CD4-positive, CD25-positive, alpha-beta regulatory T cell (primary cell): ENCODE measurements around the gene FAM53B. TPM values are rescaled to one million over a fixed set of nuclear protein-coding genes. Genes with fewer than 3 reads are reported as not detected.

Experiments used
- ATAC-seq, 2 donors: fragments of 150-1000 bp; cut with Tn5 transposase; one replicate each; pipeline ENCODE4 v1.10.0; 2021; ENCODE audit warnings: low read depth in 2 of 2, moderate number of reproducible peaks in 2 of 2, moderate library complexity in 1 of 2
- DNase-seq, 3 donors: peaks; one replicate each; pipeline versions ENCODE4 v3.0.0 to v3.0.0-alpha.2; 2012 to 2022; ENCODE audit warnings: mixed read lengths in 1 of 3
- H3K27ac ChIP-seq: one replicate; pipeline ENCODE4 v1.7.0; 2013; ENCODE audit warnings: mild to moderate bottlenecking, low read length; ENCODE audit not compliant: insufficient read depth, poor library complexity, severe bottlenecking
- H3K27me3 ChIP-seq: one replicate; pipeline ENCODE4 v1.7.0; 2013; ENCODE audit warnings: low read length; ENCODE audit not compliant: control insufficient read depth, insufficient read depth
- H3K36me3 ChIP-seq: one replicate; pipeline ENCODE4 v1.7.0; 2013; ENCODE audit warnings: mild to moderate bottlenecking, low read length, moderate library complexity; ENCODE audit not compliant: control insufficient read depth, insufficient read depth
- H3K4me1 ChIP-seq: 2 replicates; pipeline ENCODE4 v1.7.0; 2013; ENCODE audit warnings: mild to moderate bottlenecking, low read length; ENCODE audit not compliant: insufficient read depth, control insufficient read depth, poor library complexity, severe bottlenecking
- H3K4me3 ChIP-seq: one replicate; pipeline ENCODE4 v1.7.0; 2013; ENCODE audit warnings: low read depth, mild to moderate bottlenecking, low read length, moderate library complexity
- H3K9me3 ChIP-seq, 2 experiments: 1 replicate in 1 of 2; 2 replicates in 1 of 2; pipeline ENCODE4 v1.7.0; 2013; ENCODE audit warnings: low read length in 2 of 2, mild to moderate bottlenecking in 1 of 2, moderate library complexity in 1 of 2; ENCODE audit not compliant: control insufficient read depth in 2 of 2
- H3K27ac Mint-ChIP-seq, 3 donors: one replicate each; pipeline ENCODE4 v1.8.0; 2020 to 2022; ENCODE audit warnings: mild to moderate bottlenecking in 3 of 3, mixed read lengths in 3 of 3, moderate library complexity in 2 of 3
- H3K27me3 Mint-ChIP-seq: one replicate; pipeline ENCODE4 v1.8.0; 2022; ENCODE audit warnings: mild to moderate bottlenecking, mixed read lengths
- H3K36me3 Mint-ChIP-seq: one replicate; pipeline ENCODE4 v1.8.0; 2020; ENCODE audit warnings: mixed read lengths
- H3K4me1 Mint-ChIP-seq, 4 donors: one replicate each; pipeline ENCODE4 v1.8.0; 2020 to 2022; ENCODE audit warnings: mixed read lengths in 4 of 4, mild to moderate bottlenecking in 1 of 4
- H3K4me3 Mint-ChIP-seq, 4 donors: one replicate each; pipeline ENCODE4 v1.8.0; 2020 to 2022; ENCODE audit warnings: mild to moderate bottlenecking in 4 of 4, mixed read lengths in 4 of 4, moderate library complexity in 3 of 4
- H3K9me3 Mint-ChIP-seq, 7 donors: one replicate each; pipeline ENCODE4 v1.8.0; 2020 to 2022; ENCODE audit warnings: mixed read lengths in 7 of 7, mild to moderate bottlenecking in 3 of 7, moderate library complexity in 2 of 7
- polyA plus RNA-seq, 4 donors: library from polyadenylated mRNA; unstranded; fragments of 300-500 nt; fragmentation: Illumina TruSeq; gene quantifications; one replicate each; pipeline ENCODE4 v1.2.3, GENCODE V29; 2021
- total RNA-seq: library from RNA; stranded (reverse); gene quantifications from one replicate; pipeline ENCODE4 v1.2.3, GENCODE V29; 2022

FAM53B gene
- total and polyA plus RNA-seq, 5 donors from 2014 or later: 5.8 to 116 (median 15.0) TPM

DNA sequence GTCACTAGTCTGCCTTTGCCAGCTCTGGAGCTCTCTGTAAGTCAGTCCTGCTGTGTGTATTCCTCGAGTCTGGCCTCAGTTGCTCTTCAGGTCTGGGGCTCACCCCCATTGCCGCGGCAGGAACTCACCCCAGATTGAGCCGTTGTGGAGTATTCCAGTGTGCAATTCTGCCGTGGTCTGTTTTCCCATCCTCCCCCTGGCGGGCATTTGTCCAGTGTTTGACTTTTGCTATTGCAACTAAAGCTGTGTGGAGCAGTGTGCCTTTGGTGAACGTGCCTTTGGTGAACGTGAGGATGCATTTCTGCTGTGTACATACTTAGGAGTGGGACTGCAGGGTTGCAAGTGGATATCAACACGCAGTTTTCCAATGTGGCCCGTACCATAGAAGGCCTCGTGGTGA, 134.5 kb downstream of the FAM53B start:
- Mint-ChIP-seq H3K27me3 (no peaks in the 10 kb centered on the region), H3K9me3 (peaks cover 0 to 2% (median 0%) of the 10 kb centered on the region in 7 donors), H3K4me3 (peak overlapping the region in 1 of 4 donors; percentile 1), H3K27ac (peak overlapping the region in 2 of 3 donors; percentile 13 to 83), H3K36me3 (no peaks in the 10 kb centered on the region), H3K4me1 (peaks cover 0 to 39% (median 19%) of the 10 kb centered on the region in 4 donors)
- DNase-seq: no peak
- no peaks in the 10 kb centered on the region for H3K36me3 ChIP-seq
- H3K4me1 ChIP-seq: peaks cover 37% of the 10 kb centered on the region
- H3K4me3 ChIP-seq: no peak overlapping the region
- H3K27me3 ChIP-seq: no peaks in the 10 kb centered on the region
- H3K9me3 ChIP-seq: no peaks in the 10 kb centered on the region
- ATAC-seq: no peak
- H3K27ac ChIP-seq: no peak overlapping the region

DNA sequence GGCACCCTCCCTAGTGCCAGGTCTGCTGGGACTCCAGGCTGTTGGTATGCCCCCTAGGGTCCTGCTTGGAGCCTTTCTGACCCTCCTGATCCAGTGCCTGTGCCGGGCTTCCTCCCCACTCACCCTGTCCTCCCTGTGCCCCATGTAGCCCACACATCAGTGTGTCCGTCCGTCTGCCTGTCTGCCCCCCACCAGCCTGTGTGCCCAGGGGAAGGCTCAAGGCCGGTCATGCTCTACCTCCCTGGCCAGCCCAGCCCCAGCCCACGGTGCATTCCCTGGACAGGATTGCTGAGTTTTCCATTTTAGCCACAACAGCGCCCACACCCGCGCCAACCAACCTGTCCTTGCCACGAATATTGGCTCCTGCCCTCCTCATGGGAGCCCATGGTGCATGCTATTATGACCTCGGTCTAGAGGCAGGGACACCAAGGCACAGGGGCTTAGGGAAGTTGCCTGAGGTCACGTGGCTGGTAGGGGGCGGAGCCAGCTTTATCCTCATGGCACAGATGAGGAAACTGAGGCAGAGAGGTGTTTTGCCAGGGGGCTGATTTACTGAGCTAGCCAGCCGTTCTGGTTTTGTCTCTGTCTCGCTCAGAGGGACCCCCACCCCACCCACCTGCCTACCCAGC, 136.0 kb downstream of the FAM53B start:
- ATAC-seq (no peak), DNase-seq (no peak)
- H3K4me3 ChIP-seq: no peak overlapping the region
- Mint-ChIP-seq H3K27me3 (no peaks in the 10 kb centered on the region), H3K27ac (no peak overlapping the region), H3K4me1 (peaks cover 0 to 26% (median 14%) of the 10 kb centered on the region in 4 donors), H3K36me3 (no peaks in the 10 kb centered on the region), H3K9me3 (peaks cover 0 to 2% (median 0%) of the 10 kb centered on the region in 7 donors), H3K4me3 (peak overlapping the region in 1 of 4 donors; percentile 33)
- no peaks in the 10 kb centered on the region for H3K27me3 ChIP-seq
- peaks cover 24% of the 10 kb centered on the region for H3K4me1 ChIP-seq
- no peaks in the 10 kb centered on the region for H3K9me3 ChIP-seq
- no peaks in the 10 kb centered on the region for H3K36me3 ChIP-seq
- H3K27ac ChIP-seq: no peak overlapping the region

DNA sequence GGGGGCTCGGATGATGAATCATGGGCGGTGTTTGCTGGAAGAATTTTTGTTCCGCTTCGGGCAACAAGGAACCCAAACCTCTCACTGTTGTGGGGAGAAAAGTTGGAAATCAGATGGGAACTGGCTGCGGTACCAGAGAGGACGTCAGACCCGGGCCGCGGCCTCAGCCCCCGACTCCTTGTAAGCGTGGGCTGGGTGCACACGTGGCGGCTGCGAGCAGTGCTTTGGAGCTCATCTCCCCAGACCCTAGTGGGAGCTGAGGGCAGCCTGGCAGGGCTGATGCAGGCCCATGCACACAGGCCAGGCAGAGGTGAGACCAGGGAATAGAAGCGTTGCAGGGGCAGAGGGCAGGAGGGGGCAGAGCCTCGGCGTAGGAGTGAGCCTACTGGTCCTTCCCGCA, 136.5 kb downstream of the FAM53B start:
- DNase-seq (no peak), ATAC-seq (no peak)
- peaks cover 0 to 2% (median 0%) of the 10 kb centered on the region in 7 donors for H3K9me3 Mint-ChIP-seq
- H3K4me3 Mint-ChIP-seq: no peak overlapping the region
- no peak overlapping the region for H3K4me3 ChIP-seq
- no peak overlapping the region for H3K27ac ChIP-seq
- H3K27me3 Mint-ChIP-seq: no peaks in the 10 kb centered on the region
- peaks cover 19% of the 10 kb centered on the region for H3K4me1 ChIP-seq
- no peak overlapping the region for H3K27ac Mint-ChIP-seq
- peaks cover 0 to 25% (median 14%) of the 10 kb centered on the region in 4 donors for H3K4me1 Mint-ChIP-seq
- no peaks in the 10 kb centered on the region for H3K36me3 ChIP-seq
- no peaks in the 10 kb centered on the region for H3K27me3 ChIP-seq
- no peaks in the 10 kb centered on the region for H3K9me3 ChIP-seq
- no peaks in the 10 kb centered on the region for H3K36me3 Mint-ChIP-seq

DNA sequence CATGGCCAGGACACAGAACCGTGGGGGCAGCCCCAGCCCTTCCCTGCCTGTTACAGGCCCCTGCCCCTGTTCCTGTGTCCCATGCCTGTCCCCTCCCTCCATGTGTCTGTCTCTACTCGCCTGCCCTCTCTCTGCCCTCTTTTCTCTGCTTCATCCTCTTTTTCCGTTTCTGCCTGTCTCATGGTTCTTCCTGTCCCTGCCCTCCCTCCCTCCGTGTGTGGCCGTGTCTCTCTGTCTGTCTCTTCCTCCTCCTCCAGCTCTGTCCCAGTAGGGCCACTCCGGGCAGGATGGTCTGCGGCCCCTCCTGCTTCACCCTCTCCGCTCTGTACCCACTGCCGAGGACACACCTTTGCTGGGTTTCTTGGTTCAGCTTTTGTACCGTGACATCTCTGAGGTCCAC, 137.4 kb downstream of the FAM53B start:
- Mint-ChIP-seq H3K4me3 (peak overlapping the region in 1 of 4 donors; percentile 21), H3K4me1 (peaks cover 0 to 16% (median 8%) of the 10 kb centered on the region in 4 donors), H3K27me3 (no peaks in the 10 kb centered on the region), H3K36me3 (no peaks in the 10 kb centered on the region), H3K9me3 (peaks cover 0 to 2% (median 0%) of the 10 kb centered on the region in 7 donors), H3K27ac (peak overlapping the region in 1 of 3 donors; percentile 18)
- no peaks in the 10 kb centered on the region for H3K9me3 ChIP-seq
- H3K27ac ChIP-seq: no peak overlapping the region
- DNase-seq: no peak
- H3K27me3 ChIP-seq: no peaks in the 10 kb centered on the region
- H3K36me3 ChIP-seq: no peaks in the 10 kb centered on the region
- no peak for ATAC-seq
- H3K4me1 ChIP-seq: peaks cover 10% of the 10 kb centered on the region
- H3K4me3 ChIP-seq: no peak overlapping the region

DNA sequence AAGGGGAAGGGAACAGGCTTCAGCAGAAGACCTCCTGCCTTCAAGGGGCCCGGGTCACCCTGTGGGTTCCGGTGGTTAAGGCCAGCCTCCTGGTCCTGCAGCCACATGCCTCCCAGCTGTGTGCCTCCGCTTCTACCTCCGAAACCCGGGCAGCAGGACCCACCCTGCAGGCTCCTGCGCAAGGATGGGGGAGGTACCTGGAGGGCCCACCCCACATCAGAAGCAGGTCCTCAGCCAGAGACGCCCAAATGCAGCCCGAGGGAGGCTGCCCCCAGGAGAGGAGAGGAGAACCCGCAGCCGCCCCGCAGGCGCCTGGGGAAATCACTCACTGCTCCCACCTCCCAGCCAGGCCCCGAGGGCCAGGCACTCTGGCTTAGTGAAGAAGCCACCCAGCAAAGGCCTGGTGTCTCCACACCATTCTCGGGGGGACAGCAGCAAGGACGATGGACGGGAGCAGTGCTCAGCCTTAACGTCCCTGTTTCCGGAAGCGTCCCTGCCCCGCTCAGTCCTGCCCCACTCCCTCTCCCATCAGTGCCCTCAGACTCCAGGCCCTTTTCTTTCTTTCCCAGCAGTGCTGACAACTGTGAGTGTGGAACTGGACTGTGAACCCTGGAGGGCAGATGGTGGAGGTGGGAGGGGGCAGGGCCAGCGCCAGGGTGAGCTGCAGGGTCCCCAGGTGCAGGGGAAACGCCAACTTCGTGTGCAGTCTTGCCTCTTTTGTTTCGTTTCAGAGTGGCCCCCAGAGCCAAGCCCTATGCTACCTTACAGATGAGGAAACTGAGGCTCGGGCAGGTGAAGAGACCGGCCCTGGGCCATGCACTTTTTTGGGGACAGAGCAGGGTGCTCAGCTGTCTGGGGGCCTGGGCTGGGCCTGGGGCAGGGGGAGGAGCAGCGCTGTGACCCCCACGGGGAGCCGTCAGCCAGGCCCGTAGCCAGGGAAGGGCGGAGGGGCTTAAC, 138.0 kb downstream of the FAM53B start:
- peaks cover 0 to 2% (median 0%) of the 10 kb centered on the region in 7 donors for H3K9me3 Mint-ChIP-seq
- peaks cover 0 to 9% (median 4%) of the 10 kb centered on the region in 4 donors for H3K4me1 Mint-ChIP-seq
- ATAC-seq (no peak), DNase-seq (no peak)
- Histone ChIP-seq H3K4me1 (peaks cover 3% of the 10 kb centered on the region), H3K9me3 (no peaks in the 10 kb centered on the region), H3K27ac (no peak overlapping the region), H3K36me3 (no peaks in the 10 kb centered on the region), H3K27me3 (no peaks in the 10 kb centered on the region), H3K4me3 (no peak overlapping the region)
- no peaks in the 10 kb centered on the region for H3K27me3 Mint-ChIP-seq
- no peak overlapping the region for H3K27ac Mint-ChIP-seq
- H3K4me3 Mint-ChIP-seq: no peak overlapping the region
- no peaks in the 10 kb centered on the region for H3K36me3 Mint-ChIP-seq

DNA sequence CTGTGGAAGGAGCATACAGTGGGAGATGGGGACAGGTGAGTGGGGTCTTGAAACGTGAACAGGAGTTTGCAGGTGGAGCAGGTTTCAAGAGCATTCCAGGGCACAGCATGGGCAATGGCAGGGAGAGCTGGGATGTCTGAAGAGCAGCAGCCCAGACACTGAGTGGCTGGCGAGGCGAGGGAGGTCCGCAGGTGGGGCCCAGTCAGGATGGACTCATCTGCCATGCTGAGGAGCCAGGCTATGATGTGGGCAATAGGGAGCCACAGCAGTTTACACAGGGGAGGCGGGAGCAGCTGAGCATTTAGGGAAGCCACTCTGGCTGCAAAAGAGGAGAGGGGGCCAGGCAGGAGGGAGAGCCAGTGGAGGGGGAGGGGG, 138.7 kb downstream of the FAM53B start:
- Mint-ChIP-seq H3K4me3 (peak overlapping the region in 1 of 4 donors; percentile 32), H3K9me3 (peaks cover 0 to 2% (median 0%) of the 10 kb centered on the region in 7 donors), H3K27ac (no peak overlapping the region), H3K4me1 (peaks cover 0 to 7% (median 3%) of the 10 kb centered on the region in 4 donors), H3K36me3 (no peaks in the 10 kb centered on the region), H3K27me3 (no peaks in the 10 kb centered on the region)
- no peak for ATAC-seq
- no peak overlapping the region for H3K27ac ChIP-seq
- H3K4me3 ChIP-seq: no peak overlapping the region
- DNase-seq: no peak
- no peaks in the 10 kb centered on the region for H3K27me3 ChIP-seq
- H3K36me3 ChIP-seq: no peaks in the 10 kb centered on the region
- H3K4me1 ChIP-seq: no peaks in the 10 kb centered on the region
- H3K9me3 ChIP-seq: no peaks in the 10 kb centered on the region

DNA sequence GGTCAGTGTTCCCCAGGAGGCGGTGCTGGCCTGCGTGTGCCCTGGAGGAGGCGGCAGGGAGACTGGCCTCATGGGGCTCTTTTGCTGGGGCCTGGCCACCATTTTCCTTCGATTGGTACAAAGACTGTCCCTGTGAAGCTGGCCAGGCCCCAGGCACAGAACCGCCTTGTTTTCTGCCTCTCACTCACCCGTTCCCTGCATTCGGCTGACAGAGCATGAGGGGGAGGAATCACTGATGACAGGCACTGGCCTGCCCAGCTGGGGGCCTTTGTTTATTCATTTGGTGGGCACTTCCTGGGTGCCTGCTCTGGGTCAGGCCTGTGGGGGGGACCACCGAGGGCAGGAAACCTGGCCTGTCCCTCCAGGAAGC, 139.2 kb downstream of the FAM53B start:
- peak overlapping the region in 1 of 4 donors; percentile 27 for H3K4me3 Mint-ChIP-seq
- H3K9me3 Mint-ChIP-seq: peaks cover 0 to 2% (median 0%) of the 10 kb centered on the region in 7 donors
- Histone ChIP-seq H3K4me3 (no peak overlapping the region), H3K36me3 (no peaks in the 10 kb centered on the region), H3K27ac (no peak overlapping the region), H3K4me1 (no peaks in the 10 kb centered on the region), H3K27me3 (no peaks in the 10 kb centered on the region), H3K9me3 (no peaks in the 10 kb centered on the region)
- H3K36me3 Mint-ChIP-seq: no peaks in the 10 kb centered on the region
- H3K27ac Mint-ChIP-seq: no peak overlapping the region
- ATAC-seq: no peak
- H3K4me1 Mint-ChIP-seq: peaks cover 0 to 7% (median 3%) of the 10 kb centered on the region in 4 donors
- no peaks in the 10 kb centered on the region for H3K27me3 Mint-ChIP-seq
- DNase-seq: no peak
